Sciatic nerve (tissue), 2 donors: Measurements from ENCODE around the gene HSD17B14. TPM values are rescaled to one million over a fixed set of nuclear protein-coding genes. Genes with fewer than 3 reads are reported as not detected.
"Not testable (repeated sequence)": the region's sequence is repeated elsewhere in the genome, so short reads cannot be mapped to it uniquely, and the experiment has no call there.

ENCODE experiments used
- ATAC-seq: fragments of 200-7000 bp; cut with Tn5 transposase; one replicate; pipeline ENCODE4 v1.9.1; 2020; ENCODE audit warnings: mild to moderate bottlenecking, moderate library complexity
- DNase-seq: peaks from one replicate; pipeline ENCODE4 v3.0.0-alpha.2; 2020; ENCODE audit warnings: low spot score
- intact Hi-C: fragments of 100-400 bp; cut with DNase I; formaldehyde crosslinking; loops from one replicate; pipeline ENCODE4 v1.14.2; 2022
- total RNA-seq: library from RNA; stranded (reverse); fragmentation: NEBNext Ultra II Directional; extraction: Animal tissue kit (Norgen Biotek cat#: 25700); gene quantifications from one replicate; pipeline ENCODE4 v1.2.1, GENCODE V29; 2021
- donor health status: DM: no; HTN: no; CAD: no.
- donor health status: DM: no; HTN: no; CAD: no.

The HSD17B14 gene
- total RNA-seq, 1 donor from 2014 or later, result 22.2 TPM

DNA sequence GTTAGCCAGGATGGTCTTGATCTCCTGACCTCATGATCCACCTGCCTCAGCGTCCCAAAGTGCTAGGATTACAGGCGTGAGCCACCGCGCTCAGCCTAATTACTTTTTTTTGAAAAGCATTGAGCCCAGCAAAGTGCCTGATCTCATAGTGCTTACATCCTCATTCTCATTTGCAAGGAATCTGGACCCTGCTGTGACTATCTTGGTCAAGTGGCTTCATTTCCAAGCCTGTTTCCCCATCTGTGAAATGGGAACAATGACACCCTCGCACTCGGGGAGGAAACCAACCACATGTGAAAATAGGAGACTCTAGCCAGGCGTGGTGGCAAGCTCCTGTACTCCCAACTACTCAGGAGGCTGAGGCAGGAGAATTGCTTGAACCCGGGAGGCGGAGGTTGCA lies 33.8 kb upstream of the HSD17B14 start:
- intact Hi-C loops, result loop anchor here (5.0 kb wide), 1 partner anchor 1148 kb away; no protein-coding TSS in a partner anchor
- DNase-seq (no peak), ATAC-seq (no peak)

DNA sequence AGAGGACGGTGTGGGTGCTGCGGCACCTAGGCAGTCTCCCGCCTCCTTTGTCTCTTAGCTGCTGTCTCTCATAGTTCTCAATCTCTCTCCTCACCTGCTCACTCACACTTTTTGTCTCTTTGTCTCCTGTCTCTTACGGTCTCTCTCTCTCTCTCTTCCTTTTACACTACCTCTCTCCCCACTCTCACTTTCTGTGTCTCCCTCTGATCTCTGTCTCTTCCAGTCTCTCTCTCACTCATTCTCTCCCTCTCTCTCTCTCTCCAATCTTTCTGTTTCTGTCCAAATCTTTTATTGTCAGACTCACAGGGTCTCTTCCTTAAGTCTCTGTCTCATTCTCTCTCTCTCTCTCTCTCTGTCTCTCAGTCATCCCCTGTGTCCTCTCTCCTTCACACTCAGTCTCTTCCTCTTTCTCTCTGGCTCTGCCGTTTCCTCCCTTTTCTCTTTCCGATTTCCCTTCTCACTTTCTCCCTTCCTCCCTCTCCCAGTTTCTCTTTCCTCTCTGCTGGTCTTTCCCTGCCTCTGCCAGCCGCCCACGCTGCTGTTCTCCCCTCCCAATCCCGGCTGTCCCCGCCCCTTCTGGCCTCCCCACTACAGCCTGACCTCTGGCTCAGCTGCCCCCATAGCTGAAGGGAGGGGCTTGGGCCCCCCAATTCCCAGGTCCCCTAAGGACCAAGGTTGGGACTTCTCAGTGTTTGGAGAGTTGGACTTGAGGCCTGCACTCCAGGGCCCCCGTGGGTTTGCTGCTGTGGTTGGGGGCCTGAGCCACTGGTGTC lies 32.0 kb upstream of the HSD17B14 start, which contains the start of gene PLEKHA4:
Gene PLEKHA4, minus strand, starts transcription at position 504 of the 773 bp plus-strand sequence. CDS start 997 bp downstream, outside the sequence.
- intact Hi-C loops, result no loop called here
- DNase-seq (peak; percentile 94), ATAC-seq (peak; percentile 39)

DNA sequence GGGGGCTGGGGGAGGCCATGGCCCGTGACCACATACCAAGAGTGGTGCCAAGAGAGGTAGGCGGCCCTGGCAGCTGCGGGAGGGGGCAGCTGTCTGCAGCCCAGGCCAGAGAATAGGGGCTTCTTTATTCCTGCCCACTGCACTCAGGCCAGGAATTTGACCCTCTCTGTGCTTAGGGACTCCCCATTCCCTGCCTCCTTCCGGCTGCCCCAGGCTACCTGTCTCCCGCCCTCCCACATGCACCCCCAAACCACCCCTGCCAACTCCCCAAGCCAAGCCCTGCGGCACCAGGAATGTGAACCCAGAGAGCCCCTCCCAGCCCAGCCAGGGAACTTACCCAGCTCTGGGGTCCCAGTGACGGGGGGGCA lies 31.4 kb upstream of the HSD17B14 start:
- ATAC-seq (peak; percentile 7), DNase-seq (peak; percentile 82)
- intact Hi-C loops, result no loop called here

DNA sequence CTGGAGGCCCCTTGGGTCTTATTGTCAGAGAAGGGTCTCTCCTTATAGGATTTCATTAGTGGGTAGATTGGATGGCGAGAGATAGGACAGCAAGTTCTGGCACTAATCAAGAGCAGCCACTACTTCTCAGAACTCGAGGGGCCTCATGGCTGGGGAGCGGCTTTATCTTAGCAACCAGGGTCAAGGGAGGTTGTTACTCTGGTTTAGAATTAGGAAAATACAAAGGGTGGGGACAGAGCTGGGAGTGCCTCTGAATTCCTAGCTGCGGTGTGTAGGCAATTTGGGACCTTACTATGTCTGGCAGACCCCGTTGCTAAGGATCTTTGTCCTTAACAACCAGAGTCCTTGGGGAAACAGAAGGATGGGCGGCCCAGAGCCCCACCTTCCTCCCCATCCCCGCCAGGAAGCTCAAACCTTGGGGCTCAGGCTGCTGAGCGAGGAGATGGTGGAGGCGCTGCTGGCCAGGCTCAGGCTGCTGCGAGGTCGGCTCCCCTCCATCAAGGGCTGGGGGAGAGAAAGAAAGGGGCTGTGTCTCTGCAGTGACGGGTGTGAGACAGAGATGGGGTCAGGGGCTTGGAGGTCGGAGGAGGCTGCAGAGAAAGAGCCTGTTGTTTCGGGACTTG lies 30.9 kb upstream of the HSD17B14 start:
- ATAC-seq (peak; percentile 59), DNase-seq (no peak)
- intact Hi-C loops, result no loop called here

DNA sequence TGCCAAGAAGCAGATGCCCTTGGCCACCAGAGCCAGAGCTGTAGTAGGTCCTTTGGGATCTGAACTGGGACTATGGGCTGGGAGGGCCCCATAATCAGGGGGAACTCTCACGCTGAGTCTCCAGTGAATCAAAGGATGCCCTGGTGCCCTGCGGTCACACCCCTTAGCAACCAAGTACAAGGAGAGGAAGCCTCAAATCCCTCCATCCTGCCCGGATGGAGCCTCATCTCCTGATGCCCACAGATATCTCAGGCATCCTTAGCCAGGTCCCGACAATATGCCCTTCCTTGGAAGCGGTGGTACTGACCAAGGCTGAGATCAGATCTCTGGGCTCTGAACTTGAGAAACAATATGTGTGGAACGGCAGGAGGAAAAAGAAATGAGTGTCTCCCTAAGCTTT lies 30.4 kb upstream of the HSD17B14 start:
- no peak for DNase-seq

DNA sequence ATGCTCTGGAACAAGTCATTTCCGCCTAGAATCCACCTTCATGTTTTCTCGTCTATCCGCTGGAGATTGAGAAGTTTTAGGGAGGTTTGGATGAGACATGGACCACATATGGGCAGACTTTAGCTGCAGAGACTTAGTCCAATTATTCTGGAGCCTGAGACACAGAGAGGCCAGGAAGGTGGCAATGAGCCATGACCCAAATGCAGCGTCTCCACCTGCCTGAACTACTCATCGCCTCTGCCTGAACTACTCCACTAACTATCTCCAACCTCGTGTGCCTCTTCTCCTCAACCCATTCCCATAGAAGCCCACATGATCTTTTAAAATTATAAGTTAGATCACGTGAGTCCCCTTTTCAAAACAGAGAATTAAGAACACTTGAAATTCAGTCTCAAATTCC lies 26.5 kb upstream of the HSD17B14 start:
- ATAC-seq (no peak), DNase-seq (no peak)
- intact Hi-C loops, result no loop called here

More for the DNA sequence above, 30.4 kb upstream of the HSD17B14 start:
- intact Hi-C loops, result no loop called here
- ATAC-seq, result peak; percentile 6

DNA sequence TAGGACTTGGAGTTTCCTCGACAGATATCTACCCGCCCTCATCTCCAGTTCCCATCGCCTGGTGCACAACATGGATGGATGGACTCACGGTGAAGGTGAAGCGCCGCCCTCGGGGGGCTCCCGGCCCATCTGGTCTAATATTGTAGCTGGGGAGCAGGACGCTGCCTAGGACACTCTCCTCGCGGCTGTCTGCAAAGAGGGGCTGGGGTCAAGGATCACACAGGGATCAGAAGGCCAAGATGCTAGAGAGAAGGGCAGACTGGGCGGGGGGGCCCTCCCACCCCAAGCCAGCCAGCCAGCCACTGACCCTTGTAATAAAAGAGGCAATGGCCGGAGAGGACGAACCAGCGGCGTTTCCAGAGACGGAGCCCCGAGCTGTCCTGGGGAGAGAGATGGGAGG lies 25.0 kb upstream of the HSD17B14 start:
- intact Hi-C loops, result no loop called here
- no peak for ATAC-seq
- DNase-seq, result no peak

DNA sequence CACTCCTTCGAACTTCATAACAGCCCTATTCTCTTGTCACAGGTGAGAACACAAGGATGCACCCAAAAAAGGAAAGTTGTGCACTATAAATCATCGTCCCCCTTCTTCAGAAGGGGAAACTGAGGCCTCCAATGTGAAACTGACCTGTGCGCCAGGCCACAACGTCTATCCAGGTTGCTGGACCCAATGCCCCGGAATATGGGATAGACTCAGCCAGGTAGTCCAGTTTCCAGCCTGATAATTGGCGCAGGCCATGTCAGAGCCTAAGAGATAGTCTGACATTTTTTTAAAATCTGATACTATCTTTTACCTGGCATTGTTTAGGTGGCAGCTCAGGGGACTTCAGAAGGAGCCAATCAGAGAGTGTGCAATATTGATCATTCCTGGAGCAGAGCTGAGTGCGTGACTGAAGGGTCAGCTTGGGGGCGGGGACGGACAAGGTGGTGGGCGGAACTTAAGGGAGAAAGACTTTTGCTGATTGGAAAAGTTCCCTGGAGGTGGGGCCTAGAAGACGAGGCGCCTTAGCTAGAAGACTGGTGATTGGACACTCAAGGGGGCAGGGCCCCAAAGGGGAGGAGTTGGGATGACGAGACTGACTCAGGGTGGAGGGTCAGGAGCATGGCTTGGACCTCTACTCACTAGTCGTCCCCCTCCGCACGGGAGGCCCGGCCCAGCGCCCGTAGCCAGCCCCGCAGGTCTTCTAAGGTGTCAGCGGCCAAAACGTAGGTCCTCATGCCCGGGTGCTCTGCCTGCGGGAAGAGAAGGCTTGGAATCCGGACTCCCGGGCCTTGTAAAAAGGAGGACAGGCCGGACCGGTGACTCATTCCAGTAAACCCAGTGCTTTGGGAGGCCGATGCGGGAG lies 23.7 kb upstream of the HSD17B14 start:
- intact Hi-C loops, result loop anchor here (10.0 kb wide), 1 partner anchor 105 kb away; the partner anchor contains the start of gene FTL
- DNase-seq (no peak), ATAC-seq (peak; percentile 67)

DNA sequence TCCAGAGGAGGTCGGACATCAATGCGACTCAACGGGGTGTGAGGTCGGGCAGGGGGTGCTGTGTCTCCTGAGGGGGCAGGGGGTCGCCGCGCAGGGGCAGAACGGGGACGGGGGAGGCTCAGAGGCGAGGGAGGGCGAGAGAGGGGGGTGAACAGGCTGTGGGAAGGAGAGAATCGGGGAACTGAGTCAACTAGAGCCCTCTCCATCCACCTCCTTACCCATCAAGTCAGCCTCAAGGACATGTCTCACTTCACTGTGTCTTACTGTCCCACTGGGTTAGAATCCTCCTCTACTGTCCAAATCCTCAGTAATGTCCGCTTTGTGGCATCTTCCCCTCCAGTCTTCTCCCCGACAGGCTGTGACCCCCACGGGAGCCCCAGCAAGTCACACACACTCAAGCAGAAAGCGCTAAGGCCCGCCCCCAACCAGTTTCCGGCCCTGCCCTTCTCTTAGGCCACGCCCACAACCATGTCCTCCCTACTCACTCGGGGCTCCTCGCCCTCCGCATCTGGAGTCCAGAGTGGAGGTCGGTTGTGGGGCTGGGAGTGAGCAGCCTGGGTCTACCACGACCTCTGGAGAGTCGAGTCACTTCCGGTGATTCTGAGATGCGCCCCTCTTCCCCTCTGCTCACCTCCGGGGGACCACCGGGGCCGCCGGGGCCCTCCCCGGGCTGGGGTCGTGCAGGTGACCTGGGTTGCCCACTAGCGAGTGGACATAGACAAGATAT lies 22.9 kb upstream of the HSD17B14 start:
- peak; percentile 73 for ATAC-seq
- DNase-seq, result no peak
- intact Hi-C loops, result loop anchor here (10.0 kb wide), 1 partner anchor 106 kb away; the partner anchor contains the start of gene FTL

DNA sequence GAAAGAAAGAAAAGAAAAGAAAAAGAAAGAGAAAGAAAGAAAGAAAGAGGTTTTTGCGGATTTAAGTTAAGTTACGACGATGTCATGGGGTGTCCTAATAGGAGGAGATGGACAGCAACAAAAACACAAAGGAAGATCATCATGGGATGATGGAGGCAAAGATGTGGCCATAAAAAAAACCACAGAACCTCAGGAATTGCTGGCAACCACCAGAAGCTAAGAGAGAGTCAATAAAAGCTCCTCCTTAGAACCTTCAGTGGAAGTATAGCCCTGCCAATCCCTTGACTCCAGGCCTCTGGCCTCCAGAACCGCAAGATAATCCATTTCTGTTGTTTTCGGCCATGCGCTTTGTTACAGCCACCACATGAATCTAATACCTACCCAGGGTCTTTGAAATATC lies 20.6 kb upstream of the HSD17B14 start:
- DNase-seq (no peak), ATAC-seq (no peak)
- intact Hi-C loops, result loop anchor here (10.0 kb wide), 1 partner anchor 108 kb away; the partner anchor contains the start of gene FTL

DNA sequence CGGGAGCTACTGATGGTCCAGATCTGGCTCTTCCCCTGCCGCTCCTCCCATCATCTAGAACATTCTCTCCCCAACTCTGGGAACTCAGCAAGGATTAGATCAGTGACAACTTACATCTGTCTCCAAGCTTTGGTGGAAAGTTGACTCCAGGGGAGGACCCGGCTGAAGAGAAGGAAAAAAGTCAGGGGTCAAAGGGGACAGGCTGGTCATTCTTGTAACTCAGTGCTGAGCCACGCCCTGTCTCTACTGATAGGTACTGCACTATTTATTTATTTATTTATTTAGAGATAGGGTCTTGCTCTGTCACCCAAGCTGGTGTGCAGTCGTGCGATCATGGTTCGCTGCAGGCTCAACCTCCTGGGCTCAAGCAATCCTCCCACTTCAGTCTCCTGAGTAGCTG lies 17.8 kb upstream of the HSD17B14 start:
- intact Hi-C loops, result loop anchor here (10.0 kb wide), 1 partner anchor 111 kb away; the partner anchor contains the start of gene FTL
- ATAC-seq, result no peak
- DNase-seq, result no peak

DNA sequence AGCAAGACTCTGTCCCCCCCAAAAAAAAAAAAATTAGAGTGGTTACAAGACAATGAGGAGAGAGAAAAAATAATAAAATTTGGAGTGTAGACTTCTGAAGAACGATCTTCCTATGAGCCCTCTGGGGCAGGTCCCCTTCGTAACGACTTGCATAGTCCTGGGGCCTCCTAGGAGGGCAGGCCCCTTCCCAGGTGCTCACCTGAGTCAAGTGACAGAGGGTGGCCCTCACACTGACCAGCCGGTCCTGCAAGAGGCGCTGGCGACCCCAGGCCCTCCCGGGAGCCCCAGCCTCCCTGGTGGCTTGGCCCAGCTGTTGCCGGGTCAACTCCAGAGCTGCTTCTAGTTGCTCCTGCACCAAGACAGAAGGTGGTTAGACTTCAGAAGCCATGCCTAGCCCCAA lies 17.2 kb upstream of the HSD17B14 start:
- DNase-seq (no peak), ATAC-seq (no peak)
- intact Hi-C loops, result loop anchor here (10.0 kb wide), 1 partner anchor 111 kb away; the partner anchor contains the start of gene FTL

DNA sequence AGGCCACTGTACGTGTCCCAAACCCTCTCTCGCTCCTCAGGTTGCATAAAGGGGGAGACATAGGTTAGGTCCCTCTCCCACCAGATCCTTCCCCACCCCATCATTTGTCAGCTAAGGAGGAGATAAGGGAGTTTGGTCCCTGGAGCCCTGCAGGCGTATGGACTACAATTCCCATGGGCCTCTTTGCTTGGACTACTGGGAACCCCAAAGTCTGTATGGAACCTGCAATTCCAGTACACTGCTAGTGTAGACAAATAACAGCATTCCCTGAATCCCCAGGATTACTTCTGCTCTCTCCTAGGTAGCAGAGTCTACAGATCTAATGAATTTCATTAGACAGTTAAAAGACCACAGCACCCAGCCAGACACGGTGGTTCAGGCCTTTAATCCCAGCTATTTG lies 16.0 kb upstream of the HSD17B14 start:
- no peak for ATAC-seq
- intact Hi-C loops, result loop anchor here (10.0 kb wide), 1 partner anchor 113 kb away; the partner anchor contains the start of gene FTL

DNA sequence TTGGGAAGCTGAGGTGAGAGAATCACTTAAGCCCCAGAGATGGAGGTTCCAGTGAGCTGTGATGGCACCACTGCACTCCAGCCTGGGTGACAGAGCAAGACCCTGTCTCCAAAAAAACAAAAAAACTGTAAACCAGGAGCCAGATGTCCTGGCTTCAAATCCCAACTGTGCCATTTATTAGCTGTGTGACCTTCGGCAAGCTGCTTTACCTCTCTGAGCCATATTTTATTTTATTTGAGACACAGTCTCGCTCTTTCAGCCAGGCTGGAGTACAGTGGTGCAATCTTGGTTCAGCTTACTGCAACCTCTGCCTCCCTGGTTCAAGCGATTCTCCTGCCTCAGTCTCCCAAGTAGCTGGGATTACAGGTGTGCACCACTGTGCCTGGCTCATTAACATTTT lies 10.4 kb upstream of the HSD17B14 start:
- not testable (repeated sequence) for ATAC-seq, DNase-seq
- intact Hi-C loops, result loop anchor here (10.0 kb wide), 1 partner anchor 172 kb away; the partner anchor contains the start of gene NTN5

More for the DNA sequence above, 16.0 kb upstream of the HSD17B14 start:
- no peak for DNase-seq

DNA sequence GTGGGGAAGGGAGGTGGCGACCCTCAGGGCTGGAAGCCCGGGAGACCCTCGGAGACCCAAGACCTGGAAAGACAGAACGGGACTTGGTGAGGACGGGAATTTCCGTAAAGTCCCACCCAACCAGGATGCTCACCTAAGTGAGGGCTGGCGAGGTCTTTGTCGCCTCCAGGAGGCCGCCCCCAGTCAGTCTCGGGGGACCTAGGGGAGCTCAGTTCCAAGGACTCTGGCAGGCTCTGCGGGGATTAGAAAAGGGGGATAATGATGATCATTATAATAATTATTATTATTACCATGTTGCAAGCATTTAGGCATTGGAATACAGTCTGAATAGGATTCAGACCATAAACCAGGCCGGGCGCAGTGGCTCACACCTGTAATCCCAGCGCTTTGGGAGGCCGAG lies 9.1 kb upstream of the HSD17B14 start:
- DNase-seq, result no peak
- intact Hi-C loops, result loop anchor here (10.0 kb wide), 1 partner anchor 171 kb away; the partner anchor contains the start of gene NTN5
- no peak for ATAC-seq

DNA sequence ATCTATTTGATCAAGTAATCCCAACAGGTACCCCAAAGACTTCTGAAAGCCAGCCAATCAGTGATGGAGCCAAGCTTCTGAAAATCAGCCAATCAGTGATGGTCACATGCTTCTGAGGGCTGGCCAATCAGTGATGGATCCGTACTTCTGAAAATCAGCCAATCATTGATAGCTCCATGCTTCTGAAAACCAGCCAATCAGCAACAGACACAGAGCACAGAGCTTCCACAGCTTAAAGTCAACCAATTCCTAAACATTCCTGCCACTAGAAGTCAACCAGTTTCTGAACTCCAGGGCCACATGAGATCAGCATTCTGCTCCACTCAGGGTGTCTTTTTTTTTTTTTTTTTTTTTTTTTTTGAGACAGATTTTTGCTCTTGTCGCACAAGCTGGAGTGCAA lies 8.2 kb upstream of the HSD17B14 start:
- DNase-seq (no peak), ATAC-seq (no peak)
- intact Hi-C loops, result loop anchor here (10.0 kb wide), 1 partner anchor 170 kb away; the partner anchor contains the start of gene NTN5

DNA sequence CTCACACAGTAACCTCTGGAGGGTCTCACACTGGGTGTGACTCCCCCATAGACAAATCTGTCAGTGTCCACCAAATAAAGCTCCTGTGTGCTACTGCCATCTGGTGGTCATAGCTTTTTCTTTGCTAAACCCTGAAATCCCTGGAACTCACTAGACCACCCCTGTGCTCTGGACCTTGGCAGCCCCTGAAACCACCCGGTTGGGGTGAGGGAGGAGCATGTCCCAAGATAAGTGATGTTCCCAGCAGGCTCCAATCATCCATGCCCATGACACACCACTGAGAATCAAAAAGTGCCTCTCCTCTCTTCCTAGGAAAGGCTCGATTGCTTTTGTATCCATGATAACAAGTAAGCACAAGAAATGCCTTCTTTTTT lies 6.5 kb upstream of the HSD17B14 start:
- DNase-seq, result no peak
- intact Hi-C loops, result loop anchor here (10.0 kb wide), 1 partner anchor 168 kb away; the partner anchor contains the start of gene NTN5

DNA sequence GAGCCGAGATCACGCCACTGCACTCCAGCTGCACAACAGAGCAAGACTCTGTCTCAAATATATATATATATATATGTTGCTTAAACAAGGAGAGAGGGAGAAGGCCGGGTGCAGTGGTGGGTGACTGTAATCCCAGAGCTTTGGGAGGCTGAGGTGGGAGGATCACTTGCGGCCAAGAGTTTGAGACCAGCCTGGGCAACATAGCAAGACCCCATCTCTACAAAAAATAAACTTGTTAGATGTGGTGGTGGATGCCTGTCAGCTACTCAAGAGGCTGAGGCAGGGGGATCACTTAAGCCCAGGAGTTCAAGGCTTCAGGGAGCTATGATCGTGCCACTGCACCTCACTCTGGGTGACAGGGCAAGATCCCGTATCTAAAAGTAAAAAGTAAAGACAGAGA lies 5.3 kb upstream of the HSD17B14 start:
- no peak for ATAC-seq
- no peak for DNase-seq
- intact Hi-C loops, result loop anchor here (10.0 kb wide), 1 partner anchor 167 kb away; the partner anchor contains the start of gene NTN5

More for the DNA sequence above, 6.5 kb upstream of the HSD17B14 start:
- ATAC-seq, result peak; percentile 65
